Stimulated activated CD4-positive, alpha-beta T cell treated with anti-CD3 and anti-CD28 coated beads, Interleukin-1b, Interleukin-23, amount 100 ng/mL, for 1 hour (primary cell): Measurements from ENCODE around the gene RABGAP1L.

Experiments
- DNase-seq, 2 donors: peaks; one replicate each; pipeline ENCODE4 v3.0.0-alpha.2; 2020; ENCODE audit warnings: low read depth in 2 of 2

The RABGAP1L gene

GRCh38 chr1:174920093-174920492, 760.8 kb downstream of the RABGAP1L start:
- DNase-seq: no peak

GRCh38 chr1:174922121-174922520, 762.8 kb downstream of the RABGAP1L start:
- no peak for DNase-seq

- no peak for DNase-seq
These were observed 764.5 kb downstream of the RABGAP1L start for GRCh38 chr1:174923820-174924219.

- no peak for DNase-seq
These were observed 769.2 kb downstream of the RABGAP1L start for GRCh38 chr1:174928541-174928940.

- DNase-seq: no peak
These were observed 771.9 kb downstream of the RABGAP1L start for GRCh38 chr1:174931214-174931613.

GRCh38 chr1:174932587-174932986, 773.3 kb downstream of the RABGAP1L start:
- no peak for DNase-seq

GRCh38 chr1:174935961-174936727, 776.8 kb downstream of the RABGAP1L start:
- no peak for DNase-seq

- no peak for DNase-seq
These were observed 779.1 kb downstream of the RABGAP1L start for GRCh38 chr1:174938281-174939007.

GRCh38 chr1:174939775-174940545, 780.6 kb downstream of the RABGAP1L start:
- DNase-seq: no peak

GRCh38 chr1:174940646-174941175, 781.4 kb downstream of the RABGAP1L start:
- DNase-seq: no peak

- no peak for DNase-seq
These were observed 783.4 kb downstream of the RABGAP1L start for GRCh38 chr1:174942547-174943255.

GRCh38 chr1:174946031-174946430, 786.7 kb downstream of the RABGAP1L start:
- no peak for DNase-seq

- DNase-seq: no peak
These were observed 789.7 kb downstream of the RABGAP1L start for GRCh38 chr1:174949061-174949460.

GRCh38 chr1:174949645-174950044, 790.3 kb downstream of the RABGAP1L start:
- DNase-seq: no peak

GRCh38 chr1:174953285-174954072, 794.2 kb downstream of the RABGAP1L start:
- no peak for DNase-seq

GRCh38 chr1:174954073-174954460, 794.7 kb downstream of the RABGAP1L start:
- DNase-seq: no peak

GRCh38 chr1:174954671-174955669, 795.6 kb downstream of the RABGAP1L start:
- no peak for DNase-seq

- no peak for DNase-seq
These were observed 796.8 kb downstream of the RABGAP1L start for GRCh38 chr1:174956086-174956485.

- DNase-seq: no peak
These were observed 797.7 kb downstream of the RABGAP1L start for GRCh38 chr1:174956976-174957375.
